ENCODE results near the gene ZMYM5.
"Not testable (repeated sequence)": the region's sequence is repeated elsewhere in the genome, so short reads cannot be mapped to it uniquely, and the experiment has no call there.

The ZMYM5 gene

DNA sequence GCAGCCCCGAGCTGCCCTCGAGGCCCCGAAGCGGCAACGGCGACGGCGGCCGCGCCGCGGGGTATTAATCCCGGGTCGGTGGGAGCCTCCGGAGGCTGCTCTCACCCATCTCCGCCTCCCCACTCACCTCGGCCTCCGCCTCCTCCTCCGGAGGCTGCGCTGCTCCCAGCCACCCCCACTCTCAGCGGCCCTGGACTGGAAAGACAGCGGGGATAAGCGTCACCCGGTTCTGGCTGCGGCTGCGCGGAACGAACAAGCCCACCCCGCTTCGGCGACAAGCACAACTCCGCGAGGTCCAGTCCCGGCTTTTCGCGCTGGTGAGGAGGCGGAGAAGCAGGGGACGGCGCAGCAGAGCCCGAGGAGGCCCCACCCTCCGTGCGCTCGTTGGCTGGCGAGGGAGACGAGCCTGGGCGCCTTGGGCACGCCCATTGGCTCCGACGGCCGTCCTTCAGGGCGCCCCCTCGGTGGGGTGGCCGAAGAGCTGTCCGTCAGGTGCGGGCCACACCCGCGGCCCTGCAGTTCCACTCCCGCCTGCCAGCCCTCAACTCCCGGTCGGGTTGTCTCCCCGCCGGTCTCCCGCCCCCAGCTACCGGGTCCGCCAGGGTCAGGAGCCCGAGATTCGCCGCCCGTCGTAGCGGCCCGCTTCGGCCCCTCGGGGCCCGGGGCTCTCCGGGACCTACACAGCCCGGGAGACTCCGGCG is at the start of gene ZMYM5:
Gene ZMYM5, minus strand, starts transcription at position 327 of the 701 bp plus-strand sequence. CDS start 11,469 bp downstream, outside the sequence.
- DNase-seq (ENCODE audit: low read depth): peak; percentile 97

GRCh38 chr13:19910336-19911072 is 47.1 kb upstream of the ZMYM5 start:
- DNase-seq (ENCODE audit: low read depth): peak; percentile 30

DNA sequence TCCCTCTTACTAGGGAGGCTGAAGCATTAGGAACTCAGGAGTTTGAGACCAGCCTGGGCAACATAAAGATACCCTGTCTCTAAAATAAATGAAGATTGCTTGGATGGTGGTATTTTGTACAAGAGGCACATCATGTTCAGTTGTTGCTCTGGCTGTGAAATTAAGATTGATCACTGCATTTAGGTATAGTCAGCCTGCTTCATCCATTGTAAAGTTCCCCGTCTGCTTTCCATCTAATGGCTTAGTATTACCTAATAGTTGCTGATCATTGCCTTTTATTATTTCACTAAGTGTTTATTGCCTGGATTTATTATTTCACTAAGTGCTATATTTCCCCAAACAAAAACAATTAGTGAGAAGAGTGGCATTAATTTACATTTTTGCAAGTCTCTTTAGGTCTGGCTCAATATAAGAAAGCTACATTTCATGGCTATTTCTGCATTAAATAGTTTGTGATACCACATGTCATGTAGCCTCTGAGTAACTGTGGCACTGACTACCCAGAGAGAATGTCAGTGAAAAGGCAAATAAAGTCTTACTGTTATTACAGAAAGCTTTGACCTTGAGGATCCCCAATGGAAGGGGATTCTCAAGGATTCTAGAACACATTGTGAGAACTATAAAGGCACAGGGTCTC is 45.0 kb upstream of the ZMYM5 start:
- DNase-seq (ENCODE audit: low read depth): no peak

DNA sequence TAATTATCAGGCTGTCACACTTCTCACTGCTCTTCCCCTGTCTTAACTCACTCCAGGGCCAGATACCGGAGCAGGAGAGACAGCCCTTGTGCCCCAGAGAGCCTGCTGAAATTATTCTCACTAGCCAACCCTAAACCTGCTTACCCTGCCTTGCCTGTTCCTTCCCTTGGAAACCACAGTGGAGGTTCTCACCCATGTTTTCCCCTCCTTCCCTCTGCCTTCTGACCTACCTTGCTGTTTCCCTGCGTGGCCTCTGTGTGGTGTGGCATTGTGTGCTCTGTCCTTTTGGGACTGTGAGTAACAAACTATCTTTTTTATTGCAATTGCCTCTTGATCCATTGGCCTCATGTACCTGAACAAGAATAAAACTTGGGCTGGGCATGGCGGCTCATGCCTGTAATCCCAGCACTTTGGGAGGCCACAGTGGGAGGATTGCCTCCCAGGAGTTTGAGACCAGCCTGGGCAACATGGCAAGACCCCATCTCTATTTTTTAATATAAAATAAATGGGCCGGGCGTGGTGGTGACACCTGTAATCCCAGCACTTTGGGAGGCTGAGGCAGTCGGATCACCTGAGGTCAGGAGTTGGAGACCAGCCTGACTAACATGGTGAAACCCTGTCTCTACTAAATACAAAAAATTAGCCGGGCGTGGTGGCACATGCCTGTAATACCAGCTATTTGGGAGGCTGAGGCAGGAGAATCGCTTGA is 42.2 kb upstream of the ZMYM5 start:
- not testable (repeated sequence) for DNase-seq (ENCODE audit: low read depth)

GRCh38 chr13:19890030-19890429 is 26.6 kb upstream of the ZMYM5 start:
- DNase-seq (ENCODE audit: low read depth): no peak

GRCh38 chr13:19888799-19889198 is 25.4 kb upstream of the ZMYM5 start:
- DNase-seq (ENCODE audit: low read depth): no peak

GRCh38 chr13:19882231-19882630 is 18.8 kb upstream of the ZMYM5 start:
- DNase-seq (ENCODE audit: low read depth): no peak

GRCh38 chr13:19881641-19882040 is 18.2 kb upstream of the ZMYM5 start:
- DNase-seq (ENCODE audit: low read depth): no peak

- peak; percentile 44 for DNase-seq (ENCODE audit: low read depth)
Observed at GRCh38 chr13:19864746-19865309, 1.4 kb upstream of the ZMYM5 start.

- no peak for DNase-seq (ENCODE audit: low read depth)
Observed at GRCh38 chr13:19864024-19864745, 736 bp upstream of the ZMYM5 start.

DNA sequence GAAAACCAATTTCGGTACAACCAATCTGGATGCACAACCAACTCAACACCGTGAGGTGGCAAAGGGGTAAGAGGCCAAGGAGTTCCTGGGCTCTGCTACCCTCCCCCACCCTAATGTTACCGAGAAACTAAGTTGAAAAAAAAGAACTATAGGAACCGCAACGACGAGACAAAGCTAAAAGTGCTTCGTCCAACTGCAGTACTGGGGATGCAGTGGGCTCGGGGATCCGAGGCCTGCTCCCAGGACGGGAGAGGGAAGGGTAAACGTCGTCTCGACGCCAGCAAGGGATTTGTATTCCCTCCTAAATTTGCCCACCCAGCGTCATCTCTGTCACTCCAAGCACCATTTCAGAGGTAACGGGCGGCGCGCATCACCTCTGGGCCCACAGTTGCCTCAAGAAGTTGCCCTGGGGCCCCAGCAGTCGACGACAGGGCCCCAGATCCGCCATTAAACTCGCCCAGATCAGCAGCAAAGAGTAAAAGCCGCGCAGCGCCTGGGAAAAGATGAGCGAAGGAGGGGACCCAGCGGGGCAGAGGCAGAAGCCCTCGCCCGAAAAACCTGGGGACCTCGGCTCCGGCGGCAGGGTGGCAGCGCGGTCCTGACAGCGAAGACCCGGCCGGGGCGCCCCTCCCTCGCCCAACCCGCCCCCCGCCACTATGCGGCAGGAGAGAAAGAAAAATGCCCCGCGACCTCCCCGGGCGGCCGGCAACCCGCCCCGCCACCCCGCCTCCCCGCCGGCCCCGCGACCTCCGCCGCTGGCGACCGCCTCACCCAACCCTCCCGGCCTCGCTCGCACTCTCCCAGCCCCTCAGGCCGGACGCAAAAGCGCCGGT is 752 bp downstream of the ZMYM5 start:
- DNase-seq (ENCODE audit: low read depth): no peak

GRCh38 chr13:19861762-19862161 is 1.7 kb downstream of the ZMYM5 start:
- no peak for DNase-seq (ENCODE audit: low read depth)

GRCh38 chr13:19860884-19861655 is 2.4 kb downstream of the ZMYM5 start:
- no peak for DNase-seq (ENCODE audit: low read depth)

- DNase-seq (ENCODE audit: low read depth): not testable (repeated sequence)
Observed at GRCh38 chr13:19857637-19858036, 5.8 kb downstream of the ZMYM5 start.

DNA sequence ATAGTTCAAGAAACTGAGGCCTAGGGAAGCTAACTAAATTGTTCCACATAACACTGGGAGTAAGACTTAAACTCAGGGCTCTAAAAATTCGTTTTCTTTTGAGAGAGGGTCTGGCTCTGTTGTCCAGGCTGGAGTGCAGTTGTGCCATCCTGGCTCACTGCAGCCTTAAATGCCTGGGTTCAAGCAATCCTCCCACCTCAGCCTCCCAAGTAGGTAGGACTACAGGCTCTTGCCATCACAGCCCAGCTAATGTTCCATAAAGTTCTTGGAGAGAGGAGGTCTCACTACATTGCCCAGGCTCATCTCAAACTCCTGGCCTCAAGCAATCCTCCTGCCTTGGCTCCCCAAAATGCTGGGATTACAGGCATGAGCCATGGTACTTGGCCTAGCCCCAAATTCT is 10.7 kb downstream of the ZMYM5 start:
- no peak for DNase-seq (ENCODE audit: low read depth)

GRCh38 chr13:19845758-19846157 is 17.7 kb downstream of the ZMYM5 start:
- peak; percentile 93 for DNase-seq (ENCODE audit: low read depth)

GRCh38 chr13:19838865-19839275 is 24.6 kb downstream of the ZMYM5 start:
- DNase-seq (ENCODE audit: low read depth): no peak

GRCh38 chr13:19836472-19836871 is 27.0 kb downstream of the ZMYM5 start:
- no peak for DNase-seq (ENCODE audit: low read depth)

GRCh38 chr13:19834704-19835103 is 28.7 kb downstream of the ZMYM5 start:
- no peak for DNase-seq (ENCODE audit: low read depth)

- DNase-seq (ENCODE audit: low read depth): no peak
Observed at GRCh38 chr13:19822673-19823072, 40.8 kb downstream of the ZMYM5 start.

Measured in non-pigmented ciliary epithelial cell (primary cell).